Stimulated activated CD8-positive, alpha-beta memory T cell treated with anti-CD3 and anti-CD28 coated beads, Interleukin-15, amount 100 ng/mL, for 1 hour (primary cell): ENCODE measurements around the gene KRT12.
A peak's percentile ranks its signal among the peaks of the same experiment; 100 is the strongest.

Experiments
- DNase-seq: peaks from one replicate; pipeline ENCODE4 v3.0.0-alpha.2; 2020; ENCODE audit warnings: low read depth

Gene KRT12

DNA sequence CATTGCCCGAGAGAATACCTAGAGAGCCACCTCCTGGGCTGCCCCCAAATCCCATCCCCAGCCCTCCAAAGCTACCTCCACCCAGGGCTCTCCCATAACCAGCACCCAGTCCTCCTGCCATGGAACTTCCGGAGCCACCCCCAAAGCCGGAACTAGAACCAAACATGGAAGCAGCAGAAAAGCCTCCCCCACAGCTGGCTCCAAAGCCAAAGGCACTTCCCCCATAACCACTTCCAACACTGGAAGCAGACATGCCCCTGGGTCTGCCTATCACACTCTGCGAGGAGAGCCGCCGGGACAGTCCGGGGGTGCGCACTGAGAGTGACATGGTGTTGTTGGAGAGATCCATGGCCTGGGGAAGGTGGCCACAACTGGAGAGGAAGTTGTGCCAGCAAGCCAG, at the start of gene KRT12:
KRT12 (minus strand) TSS at position 386 of the 400 bp plus-strand sequence; CDS start at position 349, 37 bp downstream.
- DNase-seq: no peak

DNA sequence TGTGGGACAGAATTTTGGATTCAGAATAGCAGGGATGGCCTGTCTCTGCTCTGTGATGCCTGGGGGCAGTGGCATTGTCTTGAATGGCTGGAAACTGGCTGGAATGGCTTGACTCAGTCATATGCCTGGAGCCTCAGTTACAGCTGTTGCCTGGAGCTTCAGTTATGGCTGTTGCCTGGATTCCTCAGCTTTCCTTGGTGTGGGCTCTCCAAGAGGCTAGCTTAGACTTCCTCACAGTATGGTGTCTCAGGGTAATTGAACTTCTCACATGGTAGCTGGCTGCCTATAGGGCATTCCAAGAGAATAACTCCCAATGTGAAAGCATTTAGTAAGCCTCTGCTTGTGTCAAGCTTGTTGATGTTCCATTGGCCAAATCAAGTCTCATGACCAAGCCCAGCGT, 49.3 kb upstream of the KRT12 start:
- DNase-seq: no peak

- DNase-seq: no peak
Measured at GRCh38 chr17:40915721-40916256, 48.8 kb upstream of the KRT12 start.

DNA sequence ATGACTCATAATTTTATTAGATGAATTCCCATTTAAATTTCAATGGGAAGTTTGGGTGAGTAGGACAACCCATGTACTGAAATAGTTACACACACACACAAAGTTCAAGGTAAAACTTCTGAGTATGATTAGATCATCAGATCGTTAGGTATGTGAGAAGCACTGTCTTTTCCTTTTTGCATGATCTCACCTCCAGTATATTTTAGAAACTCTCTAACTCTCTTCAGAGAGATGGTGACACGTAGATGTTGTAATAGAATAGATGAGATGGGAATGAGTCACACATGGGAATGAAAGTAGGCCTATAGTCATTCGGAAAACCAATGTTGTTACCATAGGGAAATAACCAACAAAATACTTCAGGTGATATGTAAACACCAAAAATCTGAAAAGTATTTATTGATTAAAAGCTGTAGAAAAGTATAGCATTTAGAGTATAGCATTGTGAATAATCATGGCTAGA, 48.2 kb upstream of the KRT12 start:
- no peak for DNase-seq

- DNase-seq: no peak
Measured at GRCh38 chr17:40914075-40914855, 47.2 kb upstream of the KRT12 start.

DNA sequence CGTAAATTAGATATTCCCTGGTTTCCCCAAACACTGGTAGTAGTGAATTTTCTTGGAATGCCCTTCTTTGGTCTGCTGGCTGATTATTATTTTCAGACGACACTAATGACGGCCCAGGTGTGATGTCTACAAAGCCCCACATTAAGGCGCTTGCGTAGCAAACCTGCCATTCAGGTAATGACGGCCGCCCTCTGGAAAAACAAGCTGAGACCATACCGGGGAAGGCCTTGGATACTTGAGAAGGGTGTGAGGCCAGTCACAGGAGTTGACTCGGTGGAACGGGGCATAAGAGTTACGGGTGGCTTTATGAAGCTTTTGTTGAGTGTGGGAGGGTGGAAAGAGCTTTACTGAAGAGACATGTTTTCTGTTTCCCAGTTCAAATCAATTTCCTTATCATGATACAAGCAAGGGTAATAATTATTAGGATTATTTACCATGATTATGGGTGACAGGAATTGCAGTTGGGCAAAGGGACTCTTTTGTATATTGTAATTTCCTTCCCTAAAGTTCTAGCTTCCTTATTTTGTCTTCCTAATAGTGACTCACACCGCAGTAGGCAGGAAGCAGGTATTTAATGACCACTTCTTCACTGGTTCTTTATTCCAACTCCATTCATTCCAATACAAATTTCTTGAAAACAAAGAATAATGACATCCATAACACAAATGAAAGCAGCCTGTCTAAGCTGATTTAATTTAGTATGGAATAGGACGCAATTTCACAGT, 45.6 kb upstream of the KRT12 start:
- DNase-seq: no peak

DNA sequence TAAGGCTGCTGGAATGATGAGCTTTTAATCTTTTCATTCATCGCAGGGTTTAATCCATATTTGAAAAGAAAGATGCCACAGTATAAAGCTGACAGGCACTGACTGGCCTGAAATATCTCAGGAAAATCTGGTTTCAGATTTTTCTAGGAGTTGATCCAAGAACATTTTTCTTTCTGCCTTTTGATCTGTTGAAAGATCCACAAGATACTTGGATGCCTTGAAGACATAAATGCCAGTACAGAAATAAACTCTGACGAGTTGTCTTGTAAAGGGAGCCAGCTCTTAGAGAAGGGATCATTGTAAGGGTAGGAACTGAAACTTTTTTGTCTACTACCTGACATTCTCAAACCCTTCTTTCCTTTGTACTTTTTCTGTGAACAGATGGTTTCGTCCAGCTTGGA, 43.4 kb upstream of the KRT12 start:
- DNase-seq: no peak

GRCh38 chr17:40909755-40910154, 42.7 kb upstream of the KRT12 start:
- DNase-seq: no peak

GRCh38 chr17:40909351-40909750, 42.3 kb upstream of the KRT12 start:
- DNase-seq: peak; percentile 30

- DNase-seq: no peak
Measured at GRCh38 chr17:40906613-40907012, 39.6 kb upstream of the KRT12 start.

- DNase-seq: no peak
Measured at GRCh38 chr17:40905370-40905769, 38.3 kb upstream of the KRT12 start.

- no peak for DNase-seq
Measured at GRCh38 chr17:40903129-40903847, 36.3 kb upstream of the KRT12 start.

DNA sequence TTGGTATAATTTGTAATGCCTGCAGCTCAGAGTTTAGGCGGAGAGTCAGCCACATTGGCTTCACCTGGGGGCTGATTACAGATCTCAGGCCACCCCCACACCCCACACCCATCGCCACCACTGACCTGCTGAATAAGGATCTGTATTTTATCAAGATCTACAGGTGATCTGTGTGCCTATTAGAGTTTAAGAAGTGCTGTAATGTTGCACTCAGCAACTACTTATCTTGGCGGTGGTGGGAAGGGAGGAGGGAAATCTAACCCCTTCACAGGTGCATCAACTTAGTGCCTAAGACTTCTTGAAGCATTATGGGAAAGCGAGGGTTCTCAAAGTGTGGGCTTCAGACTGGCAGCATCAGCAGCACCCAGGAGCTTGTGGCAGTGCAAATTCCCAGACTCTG, 35.5 kb upstream of the KRT12 start:
- DNase-seq: no peak

- DNase-seq: no peak
Measured at GRCh38 chr17:40901981-40902474, 35.0 kb upstream of the KRT12 start.

- no peak for DNase-seq
Measured at GRCh38 chr17:40900809-40901356, 33.9 kb upstream of the KRT12 start.

DNA sequence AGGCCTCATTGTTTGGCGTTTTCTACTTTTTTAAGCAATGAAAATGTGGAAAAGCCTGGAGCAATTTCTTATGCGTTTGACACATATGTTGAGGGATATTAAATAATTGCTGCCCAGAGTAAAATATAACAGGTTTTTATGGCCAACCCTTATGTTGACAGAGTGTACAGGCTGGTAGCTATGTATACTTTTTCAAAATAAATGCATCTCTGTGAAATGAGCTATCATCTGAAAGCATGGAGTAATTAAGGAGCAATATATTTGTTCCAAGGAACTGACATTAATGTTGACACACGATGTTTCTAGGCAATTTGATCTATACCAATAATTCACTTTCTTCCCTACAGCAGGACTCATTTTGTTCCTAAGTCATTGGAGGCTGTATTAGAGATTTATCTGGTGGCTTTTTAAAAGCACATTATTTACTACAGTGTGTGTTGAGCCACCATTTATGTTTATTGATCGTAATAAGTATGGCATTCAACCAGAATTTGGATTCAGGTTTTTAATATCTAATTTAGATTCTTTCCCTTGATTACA, 30.0 kb upstream of the KRT12 start:
- DNase-seq: no peak

- DNase-seq: no peak
Measured at GRCh38 chr17:40895106-40895730, 28.2 kb upstream of the KRT12 start.

GRCh38 chr17:40888196-40888720, 21.2 kb upstream of the KRT12 start:
- no peak for DNase-seq

DNA sequence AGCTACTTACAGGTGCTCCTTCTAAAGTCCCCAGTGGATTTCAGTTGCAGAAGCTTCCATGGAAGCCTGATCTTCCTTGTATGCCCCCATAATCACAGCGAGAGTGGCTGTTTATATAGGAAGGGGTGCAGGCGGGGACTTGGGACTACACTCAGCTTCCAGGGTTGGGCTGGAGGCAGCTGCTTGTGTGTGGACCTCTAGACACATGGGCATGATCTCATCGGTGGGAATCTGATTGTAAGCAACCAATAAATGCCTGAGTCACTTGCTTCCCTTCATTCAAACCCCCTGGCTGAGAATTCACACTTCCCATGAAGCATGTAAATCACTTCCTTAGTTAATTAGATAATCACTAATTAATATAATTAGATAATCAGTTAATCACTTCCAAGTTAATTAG, 19.1 kb upstream of the KRT12 start:
- DNase-seq: no peak

GRCh38 chr17:40884708-40885512, 17.9 kb upstream of the KRT12 start, which contains the start of gene KRT20:
TSS of gene KRT20 (minus strand) at chr17:40885242. CDS start at chr17:40885185, 57 bp downstream.
- DNase-seq: no peak
